ENCODE measurements around the gene RB1.
"Not testable (repeated sequence)": the region's sequence is repeated elsewhere in the genome, so short reads cannot be mapped to it uniquely, and the experiment has no call there.

The RB1 gene

DNA sequence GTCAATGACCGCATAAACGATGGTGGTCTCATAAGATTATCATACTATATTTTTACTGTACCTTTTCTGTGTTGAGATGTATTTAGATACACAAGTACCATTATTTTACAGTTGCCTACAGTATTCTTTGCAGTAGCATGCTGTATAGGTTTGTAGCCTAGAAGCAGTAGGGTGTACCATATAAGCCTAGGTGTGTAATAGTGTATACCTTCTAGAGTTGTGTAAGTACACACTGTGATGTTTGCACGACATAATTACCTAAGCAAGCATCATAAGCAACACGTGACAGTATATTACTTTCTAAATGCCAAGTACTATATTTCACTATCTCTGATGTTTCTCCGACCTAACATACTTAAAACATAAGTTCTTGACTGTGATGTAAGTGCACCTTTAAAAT is 106.6 kb downstream of the RB1 start:
- no peak for DNase-seq (ENCODE audit: low read depth)

- no peak for DNase-seq (ENCODE audit: low read depth)
Observed at GRCh38 chr13:48411147-48411794, 107.7 kb downstream of the RB1 start.

DNA sequence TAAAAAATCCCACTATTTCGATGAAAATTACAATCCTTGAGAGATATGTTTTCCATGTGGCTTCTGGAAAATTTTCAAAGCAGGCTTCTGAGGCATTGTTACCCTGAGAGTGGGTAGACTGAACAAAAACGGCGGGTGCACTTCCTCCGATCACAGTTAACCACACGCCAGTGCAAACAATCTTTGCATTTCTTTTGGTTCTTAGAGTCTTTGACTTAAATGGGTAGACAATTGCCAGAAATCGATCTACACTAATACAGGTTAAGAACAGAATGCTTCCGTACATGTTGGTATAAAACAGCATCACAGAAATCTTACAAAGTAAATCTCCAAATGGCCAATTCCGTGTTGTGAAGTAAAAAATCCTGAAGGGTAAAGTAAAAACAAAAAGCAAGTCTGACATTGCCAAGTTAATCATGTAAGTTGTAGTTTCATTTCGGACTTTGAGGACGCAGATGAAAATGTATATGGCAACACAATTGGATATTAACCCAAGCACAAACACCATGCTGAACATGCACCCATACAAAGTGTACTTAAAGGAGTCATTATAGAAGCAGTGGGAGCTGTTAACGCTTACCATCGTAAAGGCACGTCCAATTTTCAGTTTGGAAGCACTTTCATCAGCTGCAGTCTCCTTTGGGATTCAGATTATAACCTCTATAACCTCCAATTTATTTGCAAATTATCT is 108.4 kb downstream of the RB1 start:
- no peak for DNase-seq (ENCODE audit: low read depth)

DNA sequence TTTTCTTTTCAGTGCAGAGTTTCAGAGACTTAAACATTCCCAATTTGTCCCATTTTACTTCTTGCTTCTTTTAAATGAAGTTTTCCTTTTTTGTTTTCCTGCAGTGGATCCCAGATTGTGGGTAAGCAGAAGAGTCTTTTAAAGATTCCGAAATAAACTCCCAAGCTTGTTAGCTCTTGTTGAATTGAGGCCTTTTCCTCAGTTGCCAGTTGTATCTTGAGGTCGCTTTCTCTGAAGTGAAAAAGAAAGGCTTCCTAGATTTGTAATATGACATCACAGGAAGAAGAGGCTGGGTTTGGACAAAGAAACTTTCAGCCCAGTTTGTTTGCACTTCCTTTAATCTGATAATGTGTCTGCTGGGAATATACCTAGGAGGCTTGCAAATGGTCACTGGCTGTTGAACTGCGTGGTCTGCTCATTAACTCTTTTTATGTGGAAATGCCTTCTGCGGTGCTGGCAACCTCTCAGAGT is 109.4 kb downstream of the RB1 start, which contains the start of gene LPAR6:
TSS of gene LPAR6 (minus strand) at position 233 of the 471 bp plus-strand sequence. CDS start 690 bp downstream, outside the sequence.
- peak; percentile 30 for DNase-seq (ENCODE audit: low read depth)

- DNase-seq (ENCODE audit: low read depth): no peak
Observed at GRCh38 chr13:48414501-48414900, 111.0 kb downstream of the RB1 start.

DNA sequence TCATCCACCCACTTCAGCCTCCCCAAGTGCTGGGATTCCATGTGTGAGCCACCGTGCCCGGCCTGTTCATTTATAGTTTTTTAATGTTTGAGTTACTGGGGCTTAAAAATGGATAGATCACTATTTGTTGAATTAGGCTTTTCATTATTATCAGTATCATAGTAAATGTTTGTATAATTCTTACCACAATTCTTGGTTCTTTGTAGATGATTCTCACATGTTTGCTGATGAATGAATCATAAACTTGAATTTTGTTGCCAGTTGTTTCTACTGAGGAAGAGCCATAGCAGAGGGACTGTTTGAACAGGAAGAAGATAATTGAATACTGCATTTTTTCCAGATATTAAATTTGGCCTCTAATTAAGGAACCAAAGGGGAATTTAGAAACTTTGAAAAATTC is 112.0 kb downstream of the RB1 start:
- no peak for DNase-seq (ENCODE audit: low read depth)

DNA sequence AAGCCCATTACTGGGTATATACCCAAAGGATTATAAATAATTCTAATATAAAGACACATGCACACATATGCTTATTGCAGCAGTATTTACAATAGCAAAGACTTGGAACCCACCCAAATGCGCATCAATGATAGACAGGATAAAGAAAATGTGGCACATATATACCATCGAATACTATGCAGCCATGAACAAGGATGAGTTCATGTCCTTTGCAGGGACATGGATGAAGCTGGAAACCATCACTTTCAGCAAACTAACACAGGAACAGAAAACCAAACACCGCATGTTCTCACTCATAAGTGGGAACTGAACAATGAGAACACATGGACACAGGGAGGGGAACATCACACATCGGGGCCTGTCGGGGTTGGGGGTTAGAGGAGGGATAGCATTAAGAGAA is 118.5 kb downstream of the RB1 start:
- DNase-seq (ENCODE audit: low read depth): not testable (repeated sequence)

DNA sequence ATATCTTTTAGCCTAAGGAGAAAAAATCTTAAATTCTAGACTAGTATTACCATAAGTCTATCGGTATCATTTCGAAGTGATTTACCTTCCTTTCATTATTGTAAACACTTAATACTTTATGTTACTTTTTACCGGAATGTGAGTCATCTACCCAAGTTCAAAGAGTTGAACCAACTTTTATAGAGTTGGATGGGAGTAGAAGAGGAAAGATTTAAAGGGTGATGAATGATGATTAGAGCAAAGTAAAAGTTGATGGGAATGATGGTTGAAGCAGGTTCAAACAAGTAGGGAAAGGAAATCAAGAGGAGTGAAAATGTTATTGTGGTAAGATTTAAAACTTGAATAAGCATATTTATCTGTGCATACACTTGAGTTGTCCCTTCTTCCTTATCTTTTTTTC is 120.7 kb downstream of the RB1 start:
- no peak for DNase-seq (ENCODE audit: low read depth)

GRCh38 chr13:48426052-48426451 is 122.5 kb downstream of the RB1 start:
- DNase-seq (ENCODE audit: low read depth): no peak

- DNase-seq (ENCODE audit: low read depth): not testable (repeated sequence)
Observed at GRCh38 chr13:48426755-48427298, 123.3 kb downstream of the RB1 start.

- no peak for DNase-seq (ENCODE audit: low read depth)
Observed at GRCh38 chr13:48429036-48429435, 125.5 kb downstream of the RB1 start.

GRCh38 chr13:48429886-48430285 is 126.3 kb downstream of the RB1 start:
- no peak for DNase-seq (ENCODE audit: low read depth)

- DNase-seq (ENCODE audit: low read depth): no peak
Observed at GRCh38 chr13:48431431-48431830, 127.9 kb downstream of the RB1 start.

DNA sequence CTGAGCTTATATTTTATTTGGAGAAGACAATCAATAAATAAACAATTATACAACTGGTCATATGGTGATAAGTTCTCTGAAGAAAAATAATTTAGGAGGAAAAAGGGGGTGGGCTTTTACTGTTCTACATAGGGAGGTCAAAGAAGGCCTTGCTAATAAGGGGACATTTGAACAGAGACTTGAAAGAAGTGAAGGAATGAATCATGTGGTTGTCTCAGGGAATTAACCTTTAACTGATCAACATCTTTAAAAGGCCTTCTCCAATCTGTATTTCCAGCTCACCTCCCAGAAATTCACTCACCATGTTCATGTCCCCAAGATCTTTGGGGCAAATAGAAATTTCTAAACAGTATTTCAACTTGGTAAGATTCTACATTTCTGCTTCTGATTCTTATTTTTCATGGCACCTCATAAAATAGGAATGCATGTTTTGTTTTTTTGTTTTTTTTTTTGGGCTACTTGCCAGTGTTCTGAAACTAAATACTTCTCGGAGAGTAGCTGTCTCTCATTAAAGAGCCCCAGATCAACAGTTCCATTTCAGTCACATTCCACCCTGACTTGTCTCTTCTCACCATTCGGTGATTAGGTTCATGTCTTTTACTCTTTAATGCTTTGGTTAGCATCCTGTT is 128.6 kb downstream of the RB1 start:
- no peak for DNase-seq (ENCODE audit: low read depth)

GRCh38 chr13:48434200-48434599 is 130.6 kb downstream of the RB1 start:
- no peak for DNase-seq (ENCODE audit: low read depth)

GRCh38 chr13:48436661-48437288 is 133.2 kb downstream of the RB1 start:
- no peak for DNase-seq (ENCODE audit: low read depth)

DNA sequence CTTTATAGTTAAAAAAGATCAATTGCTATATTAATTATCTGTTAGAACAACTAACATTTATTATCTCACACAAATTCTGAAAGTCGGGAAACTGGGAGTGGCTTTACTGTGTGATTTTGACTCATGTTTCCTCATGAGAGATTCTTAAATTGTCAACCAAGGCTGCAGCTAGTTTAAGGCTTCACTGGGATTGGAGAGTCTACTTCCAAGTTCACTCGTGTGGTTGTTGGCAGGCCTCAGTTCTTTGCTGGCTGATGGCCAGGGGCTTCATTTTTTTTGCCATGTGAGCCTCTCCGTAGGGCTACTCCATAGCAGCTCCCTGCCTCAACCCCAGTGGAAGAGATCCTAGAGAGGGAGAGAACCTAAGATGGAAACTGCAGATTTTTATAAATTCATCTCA is 133.8 kb downstream of the RB1 start:
- DNase-seq (ENCODE audit: low read depth): no peak

GRCh38 chr13:48443442-48444208 is 140.1 kb downstream of the RB1 start:
- no peak for DNase-seq (ENCODE audit: low read depth)

GRCh38 chr13:48446464-48446863 is 142.9 kb downstream of the RB1 start:
- DNase-seq (ENCODE audit: low read depth): peak; percentile 45

DNA sequence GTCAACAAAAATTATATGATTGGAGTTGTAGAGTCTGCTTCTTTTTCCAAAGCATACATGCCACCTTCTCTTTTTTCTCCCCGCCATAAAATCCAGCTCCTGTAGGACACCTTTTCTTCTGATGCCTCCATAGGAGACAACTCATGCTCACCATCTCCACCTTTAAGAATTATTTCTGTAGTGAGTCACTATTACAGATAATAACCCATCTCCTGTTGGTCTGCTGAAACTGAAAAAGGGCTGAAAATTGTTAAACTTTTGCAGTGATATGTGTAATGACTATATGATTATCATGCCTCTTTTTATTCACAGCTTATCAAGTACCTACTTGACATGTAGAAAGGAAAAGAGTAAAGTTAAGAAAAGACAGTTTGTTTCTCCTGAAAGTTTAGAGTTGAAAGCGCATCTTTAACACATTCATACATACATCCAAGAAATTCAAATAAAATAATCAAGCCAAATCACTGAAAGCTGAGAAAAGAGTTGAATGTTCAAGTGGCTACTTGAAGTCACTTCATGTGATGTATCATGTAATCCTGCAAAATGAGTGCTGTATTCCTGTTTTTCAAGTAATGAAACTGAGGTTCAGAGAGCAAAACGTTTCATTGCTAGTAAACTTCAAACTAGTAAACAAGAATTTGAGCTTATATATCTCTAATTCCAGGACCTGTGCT is 144.9 kb downstream of the RB1 start:
- no peak for DNase-seq (ENCODE audit: low read depth)
